ENCODE data around the gene STN1. TPM values are rescaled to one million over a fixed set of nuclear protein-coding genes. Genes with fewer than 3 reads are reported as not detected.
"Not testable (repeated sequence)": the region's sequence is repeated elsewhere in the genome, so short reads cannot be mapped to it uniquely, and the experiment has no call there.

Gene STN1
- total RNA-seq, 1 experiment from 2014 or later, result 14.3 TPM

DNA sequence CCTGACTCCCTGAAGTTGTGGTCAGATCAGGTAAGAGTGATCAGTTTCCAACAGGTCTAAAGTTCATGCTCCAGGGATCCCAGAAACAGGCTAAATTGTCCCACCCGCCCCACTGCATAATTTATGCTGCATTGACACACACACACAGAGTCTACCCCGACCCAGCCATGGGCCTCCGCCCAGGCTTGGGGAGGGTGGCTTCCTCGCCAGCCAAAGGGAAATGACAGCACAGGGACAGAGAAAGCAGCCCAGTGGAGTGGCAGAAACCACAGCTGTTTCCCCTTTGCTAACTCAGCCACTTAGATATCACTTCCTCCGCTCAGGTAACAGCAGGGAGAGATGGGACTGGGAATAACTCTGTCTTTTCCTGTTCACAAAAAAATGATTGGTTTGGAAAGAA, 72.0 kb downstream of the STN1 start:
- Histone ChIP-seq H3K4me1 (ENCODE audit: insufficient read depth, low read length, poor library complexity, severe bottlenecking) (peaks cover 43% of the 10 kb centered on the region), H3K27me3 (replicated peaks; ENCODE audit: insufficient read depth, low read depth, low read length, poor library complexity) (no peaks in the 10 kb centered on the region), H3K27ac (ENCODE audit: low read depth, low read length, poor library complexity, severe bottlenecking) (peak overlapping the region; percentile 52), H3K9me3 (ENCODE audit: low read depth, low read length, poor library complexity, severe bottlenecking) (no peaks in the 10 kb centered on the region), H3K36me3 (ENCODE audit: insufficient read depth, low read length, poor library complexity, severe bottlenecking) (peaks cover 6% of the 10 kb centered on the region), H3K4me3 (ENCODE audit: low read depth, low read length, poor library complexity, severe bottlenecking) (no peak overlapping the region)
- no peak for DNase-seq (ENCODE audit: low spot score)
- POLR2A ChIA-PET (ENCODE audit: low non-redundant PET), result no interaction called here
- intact Hi-C loops (cut with micrococcal nuclease; ENCODE audit: unreplicated experiment), result no loop called here
- no TSS peak for BruUV-seq (replicated peaks)
- TF ChIP-seq, protein P1, sequence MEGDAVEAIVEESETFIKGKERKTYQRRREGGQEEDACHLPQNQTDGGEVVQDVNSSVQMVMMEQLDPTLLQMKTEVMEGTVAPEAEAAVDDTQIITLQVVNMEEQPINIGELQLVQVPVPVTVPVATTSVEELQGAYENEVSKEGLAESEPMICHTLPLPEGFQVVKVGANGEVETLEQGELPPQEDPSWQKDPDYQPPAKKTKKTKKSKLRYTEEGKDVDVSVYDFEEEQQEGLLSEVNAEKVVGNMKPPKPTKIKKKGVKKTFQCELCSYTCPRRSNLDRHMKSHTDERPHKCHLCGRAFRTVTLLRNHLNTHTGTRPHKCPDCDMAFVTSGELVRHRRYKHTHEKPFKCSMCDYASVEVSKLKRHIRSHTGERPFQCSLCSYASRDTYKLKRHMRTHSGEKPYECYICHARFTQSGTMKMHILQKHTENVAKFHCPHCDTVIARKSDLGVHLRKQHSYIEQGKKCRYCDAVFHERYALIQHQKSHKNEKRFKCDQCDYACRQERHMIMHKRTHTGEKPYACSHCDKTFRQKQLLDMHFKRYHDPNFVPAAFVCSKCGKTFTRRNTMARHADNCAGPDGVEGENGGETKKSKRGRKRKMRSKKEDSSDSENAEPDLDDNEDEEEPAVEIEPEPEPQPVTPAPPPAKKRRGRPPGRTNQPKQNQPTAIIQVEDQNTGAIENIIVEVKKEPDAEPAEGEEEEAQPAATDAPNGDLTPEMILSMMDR (conservative IDR thresholded peaks at IDR 0.05; ENCODE audit: low read depth, low read length), result no peak
- TF ChIP-seq EZH2 (IDR thresholded peaks at IDR 0.05; ENCODE audit: borderline replicate concordance, low read depth, low read length, poor library complexity, severe bottlenecking), result no peak
- CTCF ChIA-PET, result no interaction called here

GRCh38 chr10:103845346-103845745, 72.6 kb downstream of the STN1 start:
- peaks cover 46% of the 10 kb centered on the region for H3K4me1 ChIP-seq (ENCODE audit: insufficient read depth, low read length, poor library complexity, severe bottlenecking)
- intact Hi-C loops (cut with micrococcal nuclease; ENCODE audit: unreplicated experiment); DNase-seq (ENCODE audit: low spot score); H3K27ac ChIP-seq (ENCODE audit: low read depth, low read length, poor library complexity, severe bottlenecking); POLR2A ChIA-PET (ENCODE audit: low non-redundant PET); H3K9me3 ChIP-seq (ENCODE audit: low read depth, low read length, poor library complexity, severe bottlenecking); H3K4me3 ChIP-seq (ENCODE audit: low read depth, low read length, poor library complexity, severe bottlenecking); BruUV-seq (replicated peaks); H3K36me3 ChIP-seq (ENCODE audit: insufficient read depth, low read length, poor library complexity, severe bottlenecking); H3K27me3 ChIP-seq (replicated peaks; ENCODE audit: insufficient read depth, low read depth, low read length, poor library complexity): not testable (repeated sequence)
- CTCF ChIA-PET, result interaction anchor here (0.7 kb wide), 1 partner anchor 133 kb away, joined by 5 read pairs; no protein-coding TSS in a partner anchor

DNA sequence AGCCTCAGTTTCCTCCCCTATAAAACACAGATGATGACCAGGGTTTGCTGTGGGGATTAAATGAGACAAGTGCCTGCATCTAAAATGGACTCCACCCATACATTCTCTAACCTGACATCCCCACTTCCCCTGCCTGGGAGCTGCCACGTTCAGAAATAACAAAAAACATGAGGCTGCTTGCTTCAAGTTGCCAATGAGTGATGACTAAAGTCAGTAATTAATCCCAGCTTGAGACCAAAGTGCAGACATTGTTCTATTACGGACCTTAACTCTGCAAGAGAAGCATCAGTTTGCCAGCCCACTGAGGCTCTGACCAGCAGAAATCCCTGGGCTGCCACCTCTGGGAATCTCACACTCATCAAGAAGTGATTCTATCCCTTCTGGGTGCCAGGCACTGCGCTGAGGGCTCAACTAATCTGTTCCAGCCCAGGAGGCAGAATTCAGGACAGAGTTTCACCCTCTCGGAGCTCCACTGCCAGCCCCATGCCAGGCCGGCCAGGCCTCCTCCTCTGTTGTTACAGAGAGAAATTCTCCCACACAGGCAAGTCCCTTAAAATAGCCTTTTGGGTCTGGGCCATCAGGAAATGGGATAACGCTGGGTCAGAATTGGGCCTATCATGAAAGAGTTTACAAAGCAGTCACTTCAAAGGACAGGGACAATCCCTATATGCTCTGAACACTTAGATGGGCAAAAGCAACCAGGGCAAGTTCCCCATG, 74.0 kb downstream of the STN1 start:
- Histone ChIP-seq H3K4me1 (ENCODE audit: insufficient read depth, low read length, poor library complexity, severe bottlenecking) (peaks cover 50% of the 10 kb centered on the region), H3K4me3 (ENCODE audit: low read depth, low read length, poor library complexity, severe bottlenecking) (no peak overlapping the region), H3K27me3 (replicated peaks; ENCODE audit: insufficient read depth, low read depth, low read length, poor library complexity) (no peaks in the 10 kb centered on the region), H3K36me3 (ENCODE audit: insufficient read depth, low read length, poor library complexity, severe bottlenecking) (no peaks in the 10 kb centered on the region), H3K27ac (ENCODE audit: low read depth, low read length, poor library complexity, severe bottlenecking) (peak overlapping the region; percentile 26), H3K9me3 (ENCODE audit: low read depth, low read length, poor library complexity, severe bottlenecking) (no peaks in the 10 kb centered on the region)
- ChIA-PET CTCF (no interaction called here), POLR2A (ENCODE audit: low non-redundant PET) (no interaction called here)
- intact Hi-C loops (cut with micrococcal nuclease; ENCODE audit: unreplicated experiment), result no loop called here
- TF ChIP-seq, protein P1 (conservative IDR thresholded peaks at IDR 0.05; ENCODE audit: low read depth, low read length), result no peak
- TF ChIP-seq EZH2 (IDR thresholded peaks at IDR 0.05; ENCODE audit: borderline replicate concordance, low read depth, low read length, poor library complexity, severe bottlenecking), result no peak
- no peak for DNase-seq (ENCODE audit: low spot score)
- no TSS peak for BruUV-seq (replicated peaks)

- Histone ChIP-seq H3K4me1 (ENCODE audit: insufficient read depth, low read length, poor library complexity, severe bottlenecking) (peaks cover 60% of the 10 kb centered on the region), H3K27me3 (replicated peaks; ENCODE audit: insufficient read depth, low read depth, low read length, poor library complexity) (no peaks in the 10 kb centered on the region), H3K4me3 (ENCODE audit: low read depth, low read length, poor library complexity, severe bottlenecking) (no peak overlapping the region), H3K9me3 (ENCODE audit: low read depth, low read length, poor library complexity, severe bottlenecking) (no peaks in the 10 kb centered on the region), H3K27ac (ENCODE audit: low read depth, low read length, poor library complexity, severe bottlenecking) (no peak overlapping the region), H3K36me3 (ENCODE audit: insufficient read depth, low read length, poor library complexity, severe bottlenecking) (no peaks in the 10 kb centered on the region)
- ChIA-PET CTCF (no interaction called here), POLR2A (ENCODE audit: low non-redundant PET) (no interaction called here)
- no peak for TF ChIP-seq EZH2 (IDR thresholded peaks at IDR 0.05; ENCODE audit: borderline replicate concordance, low read depth, low read length, poor library complexity, severe bottlenecking)
- TF ChIP-seq, protein P1 (conservative IDR thresholded peaks at IDR 0.05; ENCODE audit: low read depth, low read length), result no peak
- DNase-seq (ENCODE audit: low spot score), result no peak
- intact Hi-C loops (cut with micrococcal nuclease; ENCODE audit: unreplicated experiment), result no loop called here
- no TSS peak for BruUV-seq (replicated peaks)
These were observed 74.9 kb downstream of the STN1 start for GRCh38 chr10:103843045-103843444.

Data from A673 (cell line).